SK-N-SH treated with all-trans-retinoic acid at 6 μM for 48 hours (cell line): Measurements from ENCODE around the gene NKAPD1.

Source experiments
- ATAC-seq: fragments of 200-7000 bp; cut with Tn5 transposase; 3 replicates; pipeline ENCODE4 v1.9.1; 2020; ENCODE audit warnings: mild to moderate bottlenecking, moderate library complexity
- ARNTL ChIP-seq: fragments of 450-650 bp; formaldehyde crosslinking; IDR thresholded peaks from 2 replicates; pipeline ENCODE4 v1.5.0; 2020; ENCODE audit warnings: low read depth, mild to moderate bottlenecking, moderate library complexity, borderline replicate concordance
- CSDC2 ChIP-seq: fragments of 250-450 bp; sonication (Bioruptor Pico); IDR thresholded peaks from 2 replicates; pipeline ENCODE4 v1.5.0; 2020; ENCODE audit warnings: mild to moderate bottlenecking, moderate library complexity
- ESRRG ChIP-seq: fragments of 250-450 bp; sonication (Bioruptor Pico); IDR thresholded peaks from 2 replicates; pipeline ENCODE4 v1.6.1; 2021; ENCODE audit warnings: mild to moderate bottlenecking
- GLIS3 ChIP-seq: fragments of 250-450 bp; sonication (Bioruptor Pico); IDR thresholded peaks from 2 replicates; pipeline ENCODE4 v1.5.0; 2020; ENCODE audit warnings: mild to moderate bottlenecking, moderate library complexity
- ISL1 ChIP-seq: fragments of 250-450 bp; sonication (Bioruptor Pico); IDR thresholded peaks from 2 replicates; pipeline ENCODE4 v2.1.2; 2022; ENCODE audit warnings: mild to moderate bottlenecking, moderate library complexity
- OSR1 ChIP-seq: fragments of 250-450 bp; sonication (Bioruptor Pico); IDR thresholded peaks from 2 replicates; pipeline ENCODE4 v1.8.0; 2022; ENCODE audit warnings: moderate library complexity, mild to moderate bottlenecking, inconsistent platforms
- POU6F1 ChIP-seq: fragments of 250-450 bp; sonication (Bioruptor Pico); IDR thresholded peaks from 2 replicates; pipeline ENCODE4 v1.8.0; 2021; ENCODE audit warnings: low read depth, mild to moderate bottlenecking, moderate library complexity, borderline replicate concordance
- PPARA ChIP-seq: fragments of 250-450 bp; sonication (Bioruptor Pico); IDR thresholded peaks from 2 replicates; pipeline ENCODE4 v1.5.0; 2020; ENCODE audit warnings: mild to moderate bottlenecking, borderline replicate concordance
- RARB ChIP-seq: fragments of 250-450 bp; sonication (Bioruptor Pico); IDR thresholded peaks from 2 replicates; pipeline ENCODE4 v1.8.0; 2021; ENCODE audit warnings: mild to moderate bottlenecking, moderate library complexity
- SNAI2 ChIP-seq: fragments of 250-450 bp; sonication (Bioruptor Pico); IDR thresholded peaks from 2 replicates; pipeline ENCODE4 v1.5.0; 2020; ENCODE audit warnings: mild to moderate bottlenecking, moderate library complexity
- TCF4 ChIP-seq: fragments of 250-450 bp; sonication (Bioruptor Pico); IDR thresholded peaks from 2 replicates; pipeline ENCODE4 v1.8.0; 2021; ENCODE audit warnings: mild to moderate bottlenecking, moderate library complexity, borderline replicate concordance
- TOX ChIP-seq: fragments of 250-450 bp; sonication (Bioruptor Pico); IDR thresholded peaks from 2 replicates; pipeline ENCODE4 v1.8.0; 2021; ENCODE audit warnings: mild to moderate bottlenecking, moderate library complexity, borderline replicate concordance
- ZC3H10 ChIP-seq: fragments of 250-450 bp; sonication (Bioruptor Pico); IDR thresholded peaks from 2 replicates; pipeline ENCODE4 v1.5.1; 2021; ENCODE audit warnings: mild to moderate bottlenecking, moderate library complexity
- ZFP3 ChIP-seq: fragments of 250-450 bp; sonication (Bioruptor Pico); IDR thresholded peaks from 2 replicates; pipeline ENCODE4 v1.5.0; 2020; ENCODE audit warnings: mild to moderate bottlenecking, moderate library complexity
- ZFP30 ChIP-seq: fragments of 450-650 bp; formaldehyde crosslinking; IDR thresholded peaks from 2 replicates; pipeline ENCODE4 v1.5.0; 2022; ENCODE audit warnings: mild to moderate bottlenecking, moderate library complexity
- ZNF565 ChIP-seq: fragments of 450-650 bp; formaldehyde crosslinking; conservative IDR thresholded peaks from 2 replicates; pipeline ENCODE4 v1.5.0; 2020; ENCODE audit warnings: low read depth, mild to moderate bottlenecking, moderate library complexity
- ZNF8 ChIP-seq: fragments of 450-650 bp; formaldehyde crosslinking; IDR thresholded peaks from 2 replicates; pipeline ENCODE4 v1.5.0; 2020; ENCODE audit warnings: mild to moderate bottlenecking, moderate library complexity
- TF ChIP-seq, protein P1 (sequence below): fragments of 250-450 bp; sonication (Bioruptor Pico); IDR thresholded peaks from 2 replicates; pipeline ENCODE4 v1.5.0; 2020; ENCODE audit warnings: mild to moderate bottlenecking, moderate library complexity
- TF ChIP-seq, protein P2 (sequence below): fragments of 250-450 bp; sonication (Bioruptor Pico); IDR thresholded peaks from 2 replicates; pipeline ENCODE4 v1.5.1; 2020; ENCODE audit warnings: low read depth, mild to moderate bottlenecking, moderate library complexity

NKAPD1 gene

GRCh38 chr11:112062923-112063322 is 11.2 kb upstream of the NKAPD1 start:
- no peak for TF ChIP-seq CSDC2
- TF ChIP-seq ZFP3: no peak
- no peak for TF ChIP-seq ISL1 (CRISPR knock-in tag)
- no peak for TF ChIP-seq RARB (CRISPR knock-in tag)
- no peak for TF ChIP-seq GLIS3
- TF ChIP-seq ZFP30 (CRISPR knock-in tag): no peak
- TF ChIP-seq, protein P1, sequence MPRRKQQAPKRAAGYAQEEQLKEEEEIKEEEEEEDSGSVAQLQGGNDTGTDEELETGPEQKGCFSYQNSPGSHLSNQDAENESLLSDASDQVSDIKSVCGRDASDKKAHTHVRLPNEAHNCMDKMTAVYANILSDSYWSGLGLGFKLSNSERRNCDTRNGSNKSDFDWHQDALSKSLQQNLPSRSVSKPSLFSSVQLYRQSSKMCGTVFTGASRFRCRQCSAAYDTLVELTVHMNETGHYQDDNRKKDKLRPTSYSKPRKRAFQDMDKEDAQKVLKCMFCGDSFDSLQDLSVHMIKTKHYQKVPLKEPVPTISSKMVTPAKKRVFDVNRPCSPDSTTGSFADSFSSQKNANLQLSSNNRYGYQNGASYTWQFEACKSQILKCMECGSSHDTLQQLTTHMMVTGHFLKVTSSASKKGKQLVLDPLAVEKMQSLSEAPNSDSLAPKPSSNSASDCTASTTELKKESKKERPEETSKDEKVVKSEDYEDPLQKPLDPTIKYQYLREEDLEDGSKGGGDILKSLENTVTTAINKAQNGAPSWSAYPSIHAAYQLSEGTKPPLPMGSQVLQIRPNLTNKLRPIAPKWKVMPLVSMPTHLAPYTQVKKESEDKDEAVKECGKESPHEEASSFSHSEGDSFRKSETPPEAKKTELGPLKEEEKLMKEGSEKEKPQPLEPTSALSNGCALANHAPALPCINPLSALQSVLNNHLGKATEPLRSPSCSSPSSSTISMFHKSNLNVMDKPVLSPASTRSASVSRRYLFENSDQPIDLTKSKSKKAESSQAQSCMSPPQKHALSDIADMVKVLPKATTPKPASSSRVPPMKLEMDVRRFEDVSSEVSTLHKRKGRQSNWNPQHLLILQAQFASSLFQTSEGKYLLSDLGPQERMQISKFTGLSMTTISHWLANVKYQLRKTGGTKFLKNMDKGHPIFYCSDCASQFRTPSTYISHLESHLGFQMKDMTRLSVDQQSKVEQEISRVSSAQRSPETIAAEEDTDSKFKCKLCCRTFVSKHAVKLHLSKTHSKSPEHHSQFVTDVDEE (CRISPR knock-in tag): no peak
- TF ChIP-seq SNAI2 (CRISPR knock-in tag): no peak
- TF ChIP-seq ESRRG (CRISPR knock-in tag): no peak
- no peak for ATAC-seq

DNA sequence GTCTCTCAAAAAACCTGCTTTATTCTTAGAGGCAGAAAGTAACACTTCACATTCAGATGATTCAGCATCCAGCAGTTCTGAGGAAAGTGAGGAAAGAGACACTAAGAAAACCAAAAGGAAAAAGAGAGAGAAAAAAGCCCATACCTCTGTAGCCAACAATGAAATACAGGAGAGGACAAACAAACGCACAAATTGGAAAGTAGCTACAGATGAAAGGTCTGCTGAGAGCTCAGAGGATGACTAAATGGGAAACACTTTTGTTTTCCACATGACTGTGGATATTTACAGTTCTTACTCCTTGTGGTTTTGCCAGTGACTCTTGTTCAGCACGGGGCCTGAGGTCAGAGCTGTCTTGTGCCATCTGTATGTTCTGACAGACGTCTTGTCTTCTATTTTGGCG is 8.6 kb downstream of the NKAPD1 start:
- TF ChIP-seq CSDC2 (no peak), TCF4 (CRISPR knock-in tag) (no peak), ZNF565 (no peak), ZC3H10 (CRISPR knock-in tag) (no peak), ISL1 (CRISPR knock-in tag) (no peak), ZFP3 (no peak), OSR1 (no peak), TOX (CRISPR knock-in tag) (no peak), ZFP30 (CRISPR knock-in tag) (no peak), POU6F1 (CRISPR knock-in tag) (no peak), ZNF8 (CRISPR knock-in tag) (no peak), RARB (CRISPR knock-in tag) (no peak)
- TF ChIP-seq, protein P2, sequence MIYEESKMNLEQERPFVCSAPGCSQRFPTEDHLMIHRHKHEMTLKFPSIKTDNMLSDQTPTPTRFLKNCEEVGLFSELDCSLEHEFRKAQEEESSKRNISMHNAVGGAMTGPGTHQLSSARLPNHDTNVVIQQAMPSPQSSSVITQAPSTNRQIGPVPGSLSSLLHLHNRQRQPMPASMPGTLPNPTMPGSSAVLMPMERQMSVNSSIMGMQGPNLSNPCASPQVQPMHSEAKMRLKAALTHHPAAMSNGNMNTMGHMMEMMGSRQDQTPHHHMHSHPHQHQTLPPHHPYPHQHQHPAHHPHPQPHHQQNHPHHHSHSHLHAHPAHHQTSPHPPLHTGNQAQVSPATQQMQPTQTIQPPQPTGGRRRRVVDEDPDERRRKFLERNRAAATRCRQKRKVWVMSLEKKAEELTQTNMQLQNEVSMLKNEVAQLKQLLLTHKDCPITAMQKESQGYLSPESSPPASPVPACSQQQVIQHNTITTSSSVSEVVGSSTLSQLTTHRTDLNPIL (CRISPR knock-in tag): no peak
- ATAC-seq: no peak

DNA sequence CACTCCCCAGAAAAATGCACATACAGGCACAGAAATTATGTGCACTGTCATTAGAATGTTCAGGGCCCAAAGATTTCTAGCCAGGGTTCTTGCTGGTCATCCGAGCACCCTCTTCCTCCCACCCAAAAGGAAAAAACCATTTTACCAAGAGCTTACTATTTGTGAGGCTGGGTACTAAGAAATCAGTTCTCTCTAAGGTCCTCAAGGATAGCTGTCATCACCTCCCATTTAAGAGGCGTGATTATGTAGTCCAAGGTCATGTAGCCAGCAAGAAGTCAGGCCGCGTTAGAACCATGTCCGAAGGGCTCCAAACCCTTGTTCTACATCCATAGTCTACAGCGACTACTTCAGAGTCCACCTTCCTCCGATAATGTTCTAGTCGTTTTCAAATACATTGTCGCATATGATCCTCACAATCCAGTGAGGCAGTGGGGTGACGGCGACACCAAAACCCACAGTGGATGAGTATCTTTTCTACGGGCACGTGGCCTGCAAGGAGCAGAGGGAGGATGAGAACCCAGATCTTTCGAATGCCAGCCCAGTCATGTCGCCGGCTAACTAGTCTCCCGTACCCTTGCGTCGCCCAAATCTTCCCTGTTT is 11.8 kb downstream of the NKAPD1 start:
- no peak for TF ChIP-seq ZNF565
- TF ChIP-seq, protein P2 (CRISPR knock-in tag): no peak
- no peak for TF ChIP-seq ZFP3
- no peak for TF ChIP-seq SNAI2 (CRISPR knock-in tag)
- no peak for TF ChIP-seq PPARA (CRISPR knock-in tag)
- no peak for TF ChIP-seq ARNTL (CRISPR knock-in tag)
- TF ChIP-seq, protein P1 (CRISPR knock-in tag): no peak
- no peak for TF ChIP-seq GLIS3
- peak; percentile 71 for ATAC-seq
